HAP-1 (cell line): ENCODE results near the gene PTPRG.

Experiments used
- DNase-seq, 2 experiments: peaks; one replicate each; pipeline ENCODE4 v3.0.0-alpha.2; 2016 to 2020; ENCODE audit warnings: low spot score in 2 of 2
- H3K27me3 ChIP-seq: fragments of 250-450 bp; sonication (Bioruptor Pico); 2 replicates; pipeline ENCODE4 v1.5.1; 2020; ENCODE audit warnings: low read depth, mild to moderate bottlenecking, moderate library complexity
- H3K36me3 ChIP-seq: fragments of 250-450 bp; sonication (Bioruptor Pico); replicated peaks from 2 replicates; pipeline ENCODE4 v1.5.1; 2020; ENCODE audit warnings: mild to moderate bottlenecking
- H3K4me1 ChIP-seq: fragments of 250-450 bp; sonication (Bioruptor Pico); 2 replicates; pipeline ENCODE4 v1.5.1; 2020; ENCODE audit warnings: mild to moderate bottlenecking
- H3K4me3 ChIP-seq: fragments of 250-450 bp; sonication (Bioruptor Pico); 2 replicates; pipeline ENCODE4 v1.5.1; 2020; ENCODE audit warnings: mild to moderate bottlenecking, moderate library complexity
- H3K9me3 ChIP-seq: fragments of 250-450 bp; sonication (Bioruptor Pico); 2 replicates; pipeline ENCODE4 v1.5.1; 2020; ENCODE audit warnings: mild to moderate bottlenecking, moderate library complexity
- in situ Hi-C: fragments of 300-500 bp; cut with MboI; formaldehyde crosslinking; loops from 3 replicates; pipeline ENCODE4 v1.14.3; 2020; ENCODE audit warnings: low sequenced_read_pairs, inconsistent platforms, mixed read lengths

The PTPRG gene

GRCh38 chr3:61730056-61730455 lies 168.7 kb downstream of the PTPRG start:
- Histone ChIP-seq H3K4me3 (no peak overlapping the region), H3K27me3 (no peaks in the 10 kb centered on the region), H3K9me3 (no peaks in the 10 kb centered on the region), H3K4me1 (peaks cover 35% of the 10 kb centered on the region), H3K36me3 (no peaks in the 10 kb centered on the region)
- no peak for DNase-seq
- in situ Hi-C loops: no loop called here

- Histone ChIP-seq H3K9me3 (no peaks in the 10 kb centered on the region), H3K4me1 (peaks cover 38% of the 10 kb centered on the region), H3K4me3 (no peak overlapping the region), H3K36me3 (no peaks in the 10 kb centered on the region), H3K27me3 (no peaks in the 10 kb centered on the region)
- peak; percentile 27 to 82 for DNase-seq
- in situ Hi-C loops: no loop called here
These were observed 169.3 kb downstream of the PTPRG start for GRCh38 chr3:61730577-61731231.

- Histone ChIP-seq H3K4me3 (no peak overlapping the region), H3K36me3 (no peaks in the 10 kb centered on the region), H3K27me3 (no peaks in the 10 kb centered on the region), H3K9me3 (no peaks in the 10 kb centered on the region), H3K4me1 (peaks cover 40% of the 10 kb centered on the region)
- in situ Hi-C loops: no loop called here
- DNase-seq: no peak
These were observed 171.6 kb downstream of the PTPRG start for GRCh38 chr3:61733000-61733399.

GRCh38 chr3:61733876-61734275 lies 172.5 kb downstream of the PTPRG start:
- H3K9me3 ChIP-seq: no peaks in the 10 kb centered on the region
- in situ Hi-C loops: no loop called here
- no peaks in the 10 kb centered on the region for H3K36me3 ChIP-seq
- H3K27me3 ChIP-seq: no peaks in the 10 kb centered on the region
- H3K4me3 ChIP-seq: no peak overlapping the region
- peaks cover 40% of the 10 kb centered on the region for H3K4me1 ChIP-seq
- peak in 1 of 2 experiments; percentile 23 for DNase-seq

- H3K27me3 ChIP-seq: no peaks in the 10 kb centered on the region
- H3K9me3 ChIP-seq: no peaks in the 10 kb centered on the region
- no peak overlapping the region for H3K4me3 ChIP-seq
- peak; percentile 48 to 82 for DNase-seq
- H3K36me3 ChIP-seq: no peaks in the 10 kb centered on the region
- in situ Hi-C loops: no loop called here
- peaks cover 37% of the 10 kb centered on the region for H3K4me1 ChIP-seq
These were observed 173.6 kb downstream of the PTPRG start for GRCh38 chr3:61734749-61735686.

GRCh38 chr3:61736506-61736905 lies 175.1 kb downstream of the PTPRG start:
- no peak overlapping the region for H3K4me3 ChIP-seq
- peaks cover 36% of the 10 kb centered on the region for H3K4me1 ChIP-seq
- no peak for DNase-seq
- H3K9me3 ChIP-seq: no peaks in the 10 kb centered on the region
- H3K27me3 ChIP-seq: no peaks in the 10 kb centered on the region
- in situ Hi-C loops: no loop called here
- no peaks in the 10 kb centered on the region for H3K36me3 ChIP-seq

- H3K36me3 ChIP-seq: no peaks in the 10 kb centered on the region
- no peaks in the 10 kb centered on the region for H3K27me3 ChIP-seq
- H3K4me3 ChIP-seq: no peak overlapping the region
- H3K4me1 ChIP-seq: peaks cover 32% of the 10 kb centered on the region
- H3K9me3 ChIP-seq: no peaks in the 10 kb centered on the region
- in situ Hi-C loops: no loop called here
- no peak for DNase-seq
These were observed 178.3 kb downstream of the PTPRG start for GRCh38 chr3:61739640-61740039.

- Histone ChIP-seq H3K4me3 (no peak overlapping the region), H3K36me3 (no peaks in the 10 kb centered on the region), H3K4me1 (peaks cover 29% of the 10 kb centered on the region), H3K9me3 (no peaks in the 10 kb centered on the region), H3K27me3 (no peaks in the 10 kb centered on the region)
- in situ Hi-C loops: no loop called here
- no peak for DNase-seq
These were observed 179.1 kb downstream of the PTPRG start for GRCh38 chr3:61740494-61740893.

GRCh38 chr3:61741551-61741950 lies 180.2 kb downstream of the PTPRG start:
- H3K4me3 ChIP-seq: no peak overlapping the region
- in situ Hi-C loops: no loop called here
- H3K27me3 ChIP-seq: no peaks in the 10 kb centered on the region
- peak; percentile 62 to 83 for DNase-seq
- no peaks in the 10 kb centered on the region for H3K9me3 ChIP-seq
- peaks cover 27% of the 10 kb centered on the region for H3K4me1 ChIP-seq
- H3K36me3 ChIP-seq: no peaks in the 10 kb centered on the region

- Histone ChIP-seq H3K27me3 (no peaks in the 10 kb centered on the region), H3K4me1 (peaks cover 27% of the 10 kb centered on the region), H3K9me3 (no peaks in the 10 kb centered on the region), H3K36me3 (no peaks in the 10 kb centered on the region), H3K4me3 (no peak overlapping the region)
- peak in 1 of 2 experiments; percentile 15 for DNase-seq
- in situ Hi-C loops: no loop called here
These were observed 180.6 kb downstream of the PTPRG start for GRCh38 chr3:61742006-61742405.

GRCh38 chr3:61743067-61743466 lies 181.7 kb downstream of the PTPRG start:
- Histone ChIP-seq H3K27me3 (no peaks in the 10 kb centered on the region), H3K36me3 (no peaks in the 10 kb centered on the region), H3K4me3 (no peak overlapping the region), H3K9me3 (no peaks in the 10 kb centered on the region), H3K4me1 (peaks cover 27% of the 10 kb centered on the region)
- DNase-seq: no peak
- in situ Hi-C loops: no loop called here

- Histone ChIP-seq H3K36me3 (no peaks in the 10 kb centered on the region), H3K4me3 (no peak overlapping the region), H3K9me3 (no peaks in the 10 kb centered on the region), H3K27me3 (no peaks in the 10 kb centered on the region), H3K4me1 (peaks cover 27% of the 10 kb centered on the region)
- in situ Hi-C loops: no loop called here
- DNase-seq: no peak
These were observed 182.4 kb downstream of the PTPRG start for GRCh38 chr3:61743686-61744242.

- Histone ChIP-seq H3K4me3 (no peak overlapping the region), H3K27me3 (no peaks in the 10 kb centered on the region), H3K36me3 (no peaks in the 10 kb centered on the region), H3K4me1 (peaks cover 5% of the 10 kb centered on the region), H3K9me3 (no peaks in the 10 kb centered on the region)
- no peak for DNase-seq
- in situ Hi-C loops: no loop called here
These were observed 186.9 kb downstream of the PTPRG start for GRCh38 chr3:61748288-61748687.

- H3K27me3 ChIP-seq: no peaks in the 10 kb centered on the region
- H3K36me3 ChIP-seq: no peaks in the 10 kb centered on the region
- no peak overlapping the region for H3K4me3 ChIP-seq
- H3K9me3 ChIP-seq: no peaks in the 10 kb centered on the region
- H3K4me1 ChIP-seq: peaks cover under 1% of the 10 kb centered on the region
- no peak for DNase-seq
- in situ Hi-C loops: no loop called here
These were observed 189.4 kb downstream of the PTPRG start for GRCh38 chr3:61750766-61751165.
